OCI-LY7 (cell line): ENCODE data around the gene B4GALNT4.

ENCODE experiments used
- EZH2phosphoT487 ChIP-seq: fragments of 200-600 bp; sonication (generic); IDR thresholded peaks from 2 replicates; pipeline ENCODE4 v1.6.1; 2018; ENCODE audit warnings: low read depth, borderline replicate concordance, mild to moderate bottlenecking, mixed run types, antibody characterized with exemption, low read length, moderate library complexity, mixed read lengths
- TF ChIP-seq, protein P1 (sequence below): fragments of 200-600 bp; sonication (generic); conservative IDR thresholded peaks from 2 replicates; pipeline ENCODE4 v1.5.1; 2014; ENCODE audit warnings: mild to moderate bottlenecking, antibody characterized with exemption, low read length, moderate library complexity, mixed read lengths

DNA sequence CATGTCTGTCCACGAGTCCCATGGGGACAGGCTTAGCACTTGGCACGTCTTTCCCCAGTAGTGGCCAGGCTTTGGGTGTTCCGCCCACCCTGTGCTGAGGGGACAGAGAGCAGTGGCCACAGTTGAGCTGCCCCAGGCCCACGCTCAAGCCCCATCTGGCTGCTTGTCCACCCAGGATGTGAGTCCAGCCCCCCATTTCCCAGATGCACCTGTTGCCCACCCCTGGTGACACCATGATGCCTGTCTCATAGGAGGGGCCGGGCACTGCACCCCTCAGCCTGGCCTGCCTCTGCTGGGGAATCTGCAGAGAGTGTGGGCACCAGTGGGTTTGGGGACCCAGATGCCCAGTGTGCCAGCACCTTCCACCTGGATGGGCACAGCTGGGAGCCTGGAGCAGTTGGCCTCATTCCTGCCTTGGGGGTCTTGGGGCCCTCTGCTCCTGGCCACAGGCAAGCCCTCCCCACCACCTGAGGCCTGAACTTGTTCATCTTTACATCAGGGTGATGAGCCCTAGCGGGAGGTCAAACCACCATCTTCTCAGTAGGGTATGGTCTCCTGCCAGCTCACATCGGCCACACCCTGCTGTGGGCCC, 39.8 kb downstream of the B4GALNT4 start:
- TF ChIP-seq, protein P1, sequence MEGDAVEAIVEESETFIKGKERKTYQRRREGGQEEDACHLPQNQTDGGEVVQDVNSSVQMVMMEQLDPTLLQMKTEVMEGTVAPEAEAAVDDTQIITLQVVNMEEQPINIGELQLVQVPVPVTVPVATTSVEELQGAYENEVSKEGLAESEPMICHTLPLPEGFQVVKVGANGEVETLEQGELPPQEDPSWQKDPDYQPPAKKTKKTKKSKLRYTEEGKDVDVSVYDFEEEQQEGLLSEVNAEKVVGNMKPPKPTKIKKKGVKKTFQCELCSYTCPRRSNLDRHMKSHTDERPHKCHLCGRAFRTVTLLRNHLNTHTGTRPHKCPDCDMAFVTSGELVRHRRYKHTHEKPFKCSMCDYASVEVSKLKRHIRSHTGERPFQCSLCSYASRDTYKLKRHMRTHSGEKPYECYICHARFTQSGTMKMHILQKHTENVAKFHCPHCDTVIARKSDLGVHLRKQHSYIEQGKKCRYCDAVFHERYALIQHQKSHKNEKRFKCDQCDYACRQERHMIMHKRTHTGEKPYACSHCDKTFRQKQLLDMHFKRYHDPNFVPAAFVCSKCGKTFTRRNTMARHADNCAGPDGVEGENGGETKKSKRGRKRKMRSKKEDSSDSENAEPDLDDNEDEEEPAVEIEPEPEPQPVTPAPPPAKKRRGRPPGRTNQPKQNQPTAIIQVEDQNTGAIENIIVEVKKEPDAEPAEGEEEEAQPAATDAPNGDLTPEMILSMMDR: no peak
- no peak for TF ChIP-seq EZH2phosphoT487
